Ishikawa (cell line): ENCODE results near the gene TBC1D20.

Source experiments
- CREB1 ChIP-seq: IDR thresholded peaks from 2 replicates; pipeline ENCODE4 v1.6.1; 2012; ENCODE audit warnings: low read depth
- EGR1 ChIP-seq: IDR thresholded peaks from 2 replicates; pipeline ENCODE4 v1.6.1; 2012
- EP300 ChIP-seq: IDR thresholded peaks from 2 replicates; pipeline ENCODE4 v1.6.1; 2012; ENCODE audit warnings: borderline replicate concordance
- FOXM1 ChIP-seq: IDR thresholded peaks from 2 replicates; pipeline ENCODE4 v1.6.1; 2012; ENCODE audit warnings: low read depth, borderline replicate concordance
- MAX ChIP-seq: IDR thresholded peaks from 2 replicates; pipeline ENCODE4 v1.6.1; 2012
- NFIC ChIP-seq: IDR thresholded peaks from 2 replicates; pipeline ENCODE4 v1.6.1; 2012
- REST ChIP-seq: IDR thresholded peaks from 2 replicates; pipeline ENCODE4 v1.6.1; 2012; ENCODE audit warnings: low read depth, mild to moderate bottlenecking
- TAF1 ChIP-seq: IDR thresholded peaks from 2 replicates; pipeline ENCODE4 v1.6.1; 2012; ENCODE audit warnings: low read depth, mild to moderate bottlenecking
- TCF12 ChIP-seq: IDR thresholded peaks from 2 replicates; pipeline ENCODE4 v1.6.1; 2012; ENCODE audit warnings: low read depth
- ZBTB7A ChIP-seq: IDR thresholded peaks from 2 replicates; pipeline ENCODE4 v1.6.1; 2012; ENCODE audit warnings: low read depth

- TF ChIP-seq FOXM1 (no peak), EP300 (no peak), TCF12 (no peak), TAF1 (no peak), EGR1 (no peak), MAX (no peak), NFIC (no peak), ZBTB7A (no peak), REST (no peak), CREB1 (no peak)
These were observed 59.3 kb downstream of the TBC1D20 start for GRCh38 chr20:402898-403581.
